Fibroblast of lung (primary cell): ENCODE measurements around the gene LRRK1.

Source experiments
- CTCF ChIP-seq, 2 donors: IDR thresholded peaks in 1 of 2; conservative IDR thresholded peaks in 1 of 2; 1 replicate in 1 of 2; 2 replicates in 1 of 2; pipeline ENCODE4 v1.5.1; 2011 to 2012; ENCODE audit warnings: low read length in 2 of 2, control low read depth in 1 of 2, inconsistent platforms in 1 of 2, low read depth in 1 of 2, mild to moderate bottlenecking in 1 of 2
- EZH2 ChIP-seq: IDR thresholded peaks from 2 replicates; pipeline ENCODE4 v1.5.1; 2012; ENCODE audit warnings: low read length, control low read depth, mild to moderate bottlenecking; ENCODE audit errors: missing control alignments

- TF ChIP-seq CTCF (conservative IDR thresholded peaks at IDR 0.05 in 1 of 2, IDR thresholded peaks at IDR 0.05 in 1 of 2; ENCODE audit: low read depth in 1 of 2, low read length in 2 of 2) (no peak), EZH2 (no peak)
Observed at GRCh38 chr15:100942656-100943425, 23.7 kb downstream of the LRRK1 start.
